GM12892 (cell line): ENCODE results near the gene RFFL.

Experiments
- POLR2A ChIP-seq: IDR thresholded peaks from 2 replicates; pipeline ENCODE4 v1.6.1; 2011; ENCODE audit warnings: low read depth, low read length, control low read depth
- POLR2AphosphoS5 ChIP-seq: IDR thresholded peaks from 2 replicates; pipeline ENCODE4 v1.6.1; 2011; ENCODE audit warnings: low read depth, low read length, control low read depth

DNA sequence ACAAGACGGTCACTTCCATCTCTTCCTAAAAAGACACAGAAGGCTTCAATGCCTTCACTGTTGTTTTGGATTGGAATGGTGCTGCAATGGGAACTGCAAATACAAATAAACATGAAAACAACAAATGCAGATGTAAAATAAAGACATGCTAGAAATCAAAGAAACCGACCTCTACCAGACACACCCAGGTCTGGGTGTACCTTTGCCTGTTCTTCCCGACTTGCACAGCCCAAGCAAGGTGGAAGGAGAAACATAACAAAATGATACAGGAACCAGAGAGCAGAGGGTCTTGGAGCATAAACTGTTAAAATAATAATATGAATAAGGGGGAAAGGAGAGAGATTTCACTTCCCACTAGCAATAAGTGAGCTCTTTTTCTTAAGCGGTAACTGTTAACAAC is 17.3 kb downstream of the RFFL start:
- TF ChIP-seq POLR2AphosphoS5: no peak
- no peak for TF ChIP-seq POLR2A
